ENCODE results near the gene MBD3. TPM values are rescaled to one million over a fixed set of nuclear protein-coding genes. Genes with fewer than 3 reads are reported as not detected.

MBD3 gene
- total and polyA plus RNA-seq, 2 of the 4 experiments (the other 2 are of a cell fraction), result 42.5 to 66.3 TPM

GRCh38 chr19:1584500-1585242 lies 8.0 kb downstream of the MBD3 start:
- dilution Hi-C loops (cut with HindIII; ENCODE audit: low sequenced_read_pairs, unreplicated experiment), result no loop called here
- Histone ChIP-seq H3K79me1 (ENCODE audit: low read depth in 1 of 2, low read length in 2 of 2) (peaks cover 16 to 64% of the 10 kb centered on the region in 2 experiments), H3K4ac (ENCODE audit: low read depth, low read length) (no peak overlapping the region), H3K27ac (ENCODE audit: insufficient read depth, low read length) (no peak overlapping the region), H3K9ac (ENCODE audit: low read depth, low read length) (no peak overlapping the region), H3K4me3 (ENCODE audit: insufficient read depth, low read depth, low read length) (no peak overlapping the region), H2BK15ac (ENCODE audit: low read depth, low read length) (no peak overlapping the region), H3K36me3 (ENCODE audit: control insufficient read depth, insufficient read depth, low read length) (peaks cover 36% of the 10 kb centered on the region), H4K8ac (ENCODE audit: low read depth in 2 of 2, low read length in 2 of 2) (no peak overlapping the region), H3K4me1 (ENCODE audit: control insufficient read depth, insufficient read depth, low read length) (peaks cover 1% of the 10 kb centered on the region; the same call in 1 of the 2 replicates), H3K9me1 (ENCODE audit: insufficient read depth, low read length) (peaks cover 7% of the 10 kb centered on the region), H3K14ac (replicated peaks; ENCODE audit: low read depth, low read length) (no peak overlapping the region), H3K56ac (ENCODE audit: extremely low read depth, insufficient read depth, low read length) (no peak overlapping the region), H3K9me3 (ENCODE audit: control insufficient read depth, insufficient read depth, low read length) (no peaks in the 10 kb centered on the region), H2AFZ (replicated peaks; ENCODE audit: low read length, poor library complexity) (no peak overlapping the region), H3K18ac (ENCODE audit: low read depth, low read length) (no peak overlapping the region), H3K27me3 (ENCODE audit: control insufficient read depth, insufficient read depth, low read length) (no peaks in the 10 kb centered on the region), H2BK120ac (ENCODE audit: low read depth, low read length) (no peak overlapping the region), H2BK20ac (ENCODE audit: low read depth, low read length) (no peak overlapping the region), H4K91ac (ENCODE audit: insufficient read depth, low read depth, low read length) (no peak overlapping the region), H2AK9ac (replicated peaks; ENCODE audit: low read depth, low read length, poor library complexity) (no peak overlapping the region), H3K23ac (ENCODE audit: low read depth, low read length) (no peak overlapping the region), H2AK5ac (ENCODE audit: low read depth, low read length) (no peak overlapping the region), H3K4me2 (ENCODE audit: low read depth, low read length) (no peak overlapping the region), H4K20me1 (ENCODE audit: insufficient read depth, low read length) (peaks cover 28% of the 10 kb centered on the region), H4K5ac (ENCODE audit: low read depth, low read length) (no peak overlapping the region), H2BK5ac (ENCODE audit: low read depth, low read length, poor library complexity, severe bottlenecking) (no peak overlapping the region)
- no TSS peak for BruUV-seq (replicated peaks)
- TF ChIP-seq MXI1 (IDR thresholded peaks at IDR 0.05; ENCODE audit: borderline replicate concordance, low read depth, low read length) (no peak), POLR2A (IDR thresholded peaks at IDR 0.05; ENCODE audit: low read depth, low read length) (no peak), FOS (IDR thresholded peaks at IDR 0.05; ENCODE audit: low read depth, low read length) (no peak), RCOR1 (IDR thresholded peaks at IDR 0.05; ENCODE audit: insufficient replicate concordance, low read length) (no peak), ELK1 (IDR thresholded peaks at IDR 0.05; ENCODE audit: borderline replicate concordance, low read depth, low read length) (no peak), CEBPB (IDR thresholded peaks at IDR 0.05; ENCODE audit: low read depth, low read length) (no peak), MAFK (IDR thresholded peaks at IDR 0.05; ENCODE audit: low read depth, low read length) (no peak), BHLHE40 (IDR thresholded peaks at IDR 0.05; ENCODE audit: low read depth, low read length) (no peak), CHD1 (IDR thresholded peaks at IDR 0.05; ENCODE audit: low read depth, low read length) (no peak), RFX5 (IDR thresholded peaks at IDR 0.05; ENCODE audit: low read depth, low read length) (no peak), CTCF (conservative IDR thresholded peaks at IDR 0.05; ENCODE audit: low read depth, low read length) (no peak), SMC3 (IDR thresholded peaks at IDR 0.05; ENCODE audit: low read depth, low read length) (no peak), NFE2L2 (IDR thresholded peaks at IDR 0.05; ENCODE audit: low read depth, low read length) (no peak), MAZ (IDR thresholded peaks at IDR 0.05; ENCODE audit: borderline replicate concordance, low read depth, low read length) (no peak), USF2 (IDR thresholded peaks at IDR 0.05; ENCODE audit: low read depth, low read length) (no peak)
- intact Hi-C loops (cut with micrococcal nuclease), result no loop called here
- in situ Hi-C loops (cut with MboI; ENCODE audit: low sequenced_read_pairs), result no loop called here
- ATAC-seq (ENCODE audit: low read depth) (no peak), DNase-seq (no peak)
- 86% methylated on average over 45 of the region's 87 CpGs; no CpG with 5 or more reads in 1 of the 2 experiments for WGBS, 2 experiments (ENCODE audit: extremely low coverage in 2 of 2, insufficient read length in 1 of 2)
- ChIA-PET CTCF (no interaction called here), POLR2A (ENCODE audit: unreplicated experiment) (no interaction called here)
